Measurements from ENCODE around the gene GOLPH3. TPM values are rescaled to one million over a fixed set of nuclear protein-coding genes. Genes with fewer than 3 reads are reported as not detected.
A peak's percentile ranks its signal among the peaks of the same experiment; 100 is the strongest.

The GOLPH3 gene
- total and polyA plus RNA-seq, 2 of the 4 experiments (the other 2 are of a cell fraction), result 38.2 to 41.3 TPM

DNA sequence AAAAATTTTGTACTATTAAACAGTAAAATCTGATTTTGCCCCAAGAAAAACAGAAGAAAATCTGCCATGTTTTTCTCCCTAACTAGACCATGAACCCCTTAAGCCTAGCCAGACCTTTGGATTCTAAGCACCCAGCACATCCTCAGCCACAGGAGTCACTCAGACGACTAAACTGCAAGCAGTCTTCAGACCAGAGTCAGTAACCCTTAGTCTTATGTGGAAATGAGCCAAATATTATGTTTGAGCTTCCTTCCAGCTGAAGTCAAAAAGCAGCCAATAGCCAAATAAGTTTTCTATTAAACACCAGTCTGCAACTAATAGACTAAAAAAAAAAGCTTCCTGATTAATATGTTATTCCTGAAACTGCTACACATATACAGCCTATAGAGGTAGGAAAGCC is 47.4 kb downstream of the GOLPH3 start:
- no TSS peak for BruUV-seq (replicated peaks)
- Histone ChIP-seq H3K56ac (ENCODE audit: extremely low read depth, insufficient read depth, low read length) (no peak overlapping the region), H2BK20ac (ENCODE audit: low read depth, low read length) (no peak overlapping the region), H2BK15ac (ENCODE audit: low read depth, low read length) (no peak overlapping the region), H3K4me1 (ENCODE audit: control insufficient read depth, insufficient read depth, low read length) (peaks cover 2% of the 10 kb centered on the region; the same call in 1 of the 2 replicates), H2AK9ac (replicated peaks; ENCODE audit: low read depth, low read length, poor library complexity) (no peak overlapping the region), H3K18ac (ENCODE audit: low read depth, low read length) (no peak overlapping the region), H3K79me1 (ENCODE audit: low read depth in 1 of 2, low read length in 2 of 2) (peaks cover 41 to 66% of the 10 kb centered on the region in 2 experiments), H2AK5ac (ENCODE audit: low read depth, low read length) (no peak overlapping the region), H3K23ac (ENCODE audit: low read depth, low read length) (no peak overlapping the region), H3K27ac (ENCODE audit: insufficient read depth, low read length) (no peak overlapping the region), H3K36me3 (ENCODE audit: control insufficient read depth, insufficient read depth, low read length) (peaks cover 24% of the 10 kb centered on the region), H3K4me3 (ENCODE audit: insufficient read depth, low read depth, low read length) (no peak overlapping the region), H3K4ac (ENCODE audit: low read depth, low read length) (no peak overlapping the region), H2BK5ac (ENCODE audit: low read depth, low read length, poor library complexity, severe bottlenecking) (no peak overlapping the region), H2AFZ (replicated peaks; ENCODE audit: low read length, poor library complexity) (no peak overlapping the region), H3K4me2 (ENCODE audit: low read depth, low read length) (no peak overlapping the region; the same call in 1 of the 2 replicates), H3K9ac (ENCODE audit: low read depth, low read length) (no peak overlapping the region), H3K14ac (replicated peaks; ENCODE audit: low read depth, low read length) (no peak overlapping the region), H4K5ac (ENCODE audit: low read depth, low read length) (no peak overlapping the region; the same call in 1 of the 2 replicates), H3K27me3 (ENCODE audit: control insufficient read depth, insufficient read depth, low read length) (no peaks in the 10 kb centered on the region), H2BK120ac (ENCODE audit: low read depth, low read length) (no peak overlapping the region), H4K20me1 (ENCODE audit: insufficient read depth, low read length) (peaks cover 59% of the 10 kb centered on the region), H4K8ac (ENCODE audit: low read depth in 2 of 2, low read length in 2 of 2) (no peak overlapping the region), H3K9me1 (ENCODE audit: insufficient read depth, low read length) (peaks cover 7% of the 10 kb centered on the region; the same call in 1 of the 2 replicates), H3K9me3 (ENCODE audit: control insufficient read depth, insufficient read depth, low read length) (no peaks in the 10 kb centered on the region), H4K91ac (ENCODE audit: insufficient read depth, low read depth, low read length) (no peak overlapping the region)
- ChIA-PET POLR2A (ENCODE audit: unreplicated experiment) (no interaction called here), CTCF (no interaction called here)
- TF ChIP-seq MXI1 (IDR thresholded peaks at IDR 0.05; ENCODE audit: borderline replicate concordance, low read depth, low read length) (no peak), NFE2L2 (IDR thresholded peaks at IDR 0.05; ENCODE audit: low read depth, low read length) (no peak), POLR2A (IDR thresholded peaks at IDR 0.05; ENCODE audit: low read depth, low read length) (no peak), BHLHE40 (IDR thresholded peaks at IDR 0.05; ENCODE audit: low read depth, low read length) (no peak), RFX5 (IDR thresholded peaks at IDR 0.05; ENCODE audit: low read depth, low read length) (no peak), RAD21 (IDR thresholded peaks at IDR 0.05; ENCODE audit: low read length) (no peak), RCOR1 (IDR thresholded peaks at IDR 0.05; ENCODE audit: insufficient replicate concordance, low read length) (no peak), CHD1 (IDR thresholded peaks at IDR 0.05; ENCODE audit: low read depth, low read length) (no peak), MAZ (IDR thresholded peaks at IDR 0.05; ENCODE audit: borderline replicate concordance, low read depth, low read length) (no peak), MAFK (IDR thresholded peaks at IDR 0.05; ENCODE audit: low read depth, low read length) (no peak), CEBPB (IDR thresholded peaks at IDR 0.05; ENCODE audit: low read depth, low read length) (no peak), FOS (IDR thresholded peaks at IDR 0.05; ENCODE audit: low read depth, low read length) (no peak), SMC3 (IDR thresholded peaks at IDR 0.05; ENCODE audit: low read depth, low read length) (no peak)
- TF ChIP-seq, protein P1, sequence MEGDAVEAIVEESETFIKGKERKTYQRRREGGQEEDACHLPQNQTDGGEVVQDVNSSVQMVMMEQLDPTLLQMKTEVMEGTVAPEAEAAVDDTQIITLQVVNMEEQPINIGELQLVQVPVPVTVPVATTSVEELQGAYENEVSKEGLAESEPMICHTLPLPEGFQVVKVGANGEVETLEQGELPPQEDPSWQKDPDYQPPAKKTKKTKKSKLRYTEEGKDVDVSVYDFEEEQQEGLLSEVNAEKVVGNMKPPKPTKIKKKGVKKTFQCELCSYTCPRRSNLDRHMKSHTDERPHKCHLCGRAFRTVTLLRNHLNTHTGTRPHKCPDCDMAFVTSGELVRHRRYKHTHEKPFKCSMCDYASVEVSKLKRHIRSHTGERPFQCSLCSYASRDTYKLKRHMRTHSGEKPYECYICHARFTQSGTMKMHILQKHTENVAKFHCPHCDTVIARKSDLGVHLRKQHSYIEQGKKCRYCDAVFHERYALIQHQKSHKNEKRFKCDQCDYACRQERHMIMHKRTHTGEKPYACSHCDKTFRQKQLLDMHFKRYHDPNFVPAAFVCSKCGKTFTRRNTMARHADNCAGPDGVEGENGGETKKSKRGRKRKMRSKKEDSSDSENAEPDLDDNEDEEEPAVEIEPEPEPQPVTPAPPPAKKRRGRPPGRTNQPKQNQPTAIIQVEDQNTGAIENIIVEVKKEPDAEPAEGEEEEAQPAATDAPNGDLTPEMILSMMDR (conservative IDR thresholded peaks at IDR 0.05; ENCODE audit: low read depth, low read length), result no peak
- TF ChIP-seq, protein P2, sequence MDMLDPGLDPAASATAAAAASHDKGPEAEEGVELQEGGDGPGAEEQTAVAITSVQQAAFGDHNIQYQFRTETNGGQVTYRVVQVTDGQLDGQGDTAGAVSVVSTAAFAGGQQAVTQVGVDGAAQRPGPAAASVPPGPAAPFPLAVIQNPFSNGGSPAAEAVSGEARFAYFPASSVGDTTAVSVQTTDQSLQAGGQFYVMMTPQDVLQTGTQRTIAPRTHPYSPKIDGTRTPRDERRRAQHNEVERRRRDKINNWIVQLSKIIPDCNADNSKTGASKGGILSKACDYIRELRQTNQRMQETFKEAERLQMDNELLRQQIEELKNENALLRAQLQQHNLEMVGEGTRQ (IDR thresholded peaks at IDR 0.05; ENCODE audit: low read depth, low read length), result no peak
- TF ChIP-seq, protein P3, sequence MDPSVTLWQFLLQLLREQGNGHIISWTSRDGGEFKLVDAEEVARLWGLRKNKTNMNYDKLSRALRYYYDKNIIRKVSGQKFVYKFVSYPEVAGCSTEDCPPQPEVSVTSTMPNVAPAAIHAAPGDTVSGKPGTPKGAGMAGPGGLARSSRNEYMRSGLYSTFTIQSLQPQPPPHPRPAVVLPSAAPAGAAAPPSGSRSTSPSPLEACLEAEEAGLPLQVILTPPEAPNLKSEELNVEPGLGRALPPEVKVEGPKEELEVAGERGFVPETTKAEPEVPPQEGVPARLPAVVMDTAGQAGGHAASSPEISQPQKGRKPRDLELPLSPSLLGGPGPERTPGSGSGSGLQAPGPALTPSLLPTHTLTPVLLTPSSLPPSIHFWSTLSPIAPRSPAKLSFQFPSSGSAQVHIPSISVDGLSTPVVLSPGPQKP (IDR thresholded peaks at IDR 0.05; ENCODE audit: borderline replicate concordance, low read depth, low read length), result no peak
- ATAC-seq (ENCODE audit: low read depth) (0 out of 2 replicates have a peak, but pooled peaks have one; percentile 33), DNase-seq (peak; percentile 5)
- dilution Hi-C loops (cut with HindIII; ENCODE audit: low sequenced_read_pairs, unreplicated experiment) (no loop called here), in situ Hi-C loops (cut with MboI; ENCODE audit: low sequenced_read_pairs) (no loop called here), intact Hi-C loops (cut with micrococcal nuclease) (no loop called here)
- WGBS, 2 experiments (ENCODE audit: extremely low coverage in 2 of 2, insufficient read length in 1 of 2), result no CpG with 5 or more reads among the region's 1 CpG

Data from IMR-90 (cell line).